Fibroblast of skin of abdomen (primary cell): ENCODE measurements around the gene MICALL2.

Source experiments
- DNase-seq: peaks from one replicate; pipeline ENCODE4 v3.0.0-alpha.2; 2013

The MICALL2 gene

DNA sequence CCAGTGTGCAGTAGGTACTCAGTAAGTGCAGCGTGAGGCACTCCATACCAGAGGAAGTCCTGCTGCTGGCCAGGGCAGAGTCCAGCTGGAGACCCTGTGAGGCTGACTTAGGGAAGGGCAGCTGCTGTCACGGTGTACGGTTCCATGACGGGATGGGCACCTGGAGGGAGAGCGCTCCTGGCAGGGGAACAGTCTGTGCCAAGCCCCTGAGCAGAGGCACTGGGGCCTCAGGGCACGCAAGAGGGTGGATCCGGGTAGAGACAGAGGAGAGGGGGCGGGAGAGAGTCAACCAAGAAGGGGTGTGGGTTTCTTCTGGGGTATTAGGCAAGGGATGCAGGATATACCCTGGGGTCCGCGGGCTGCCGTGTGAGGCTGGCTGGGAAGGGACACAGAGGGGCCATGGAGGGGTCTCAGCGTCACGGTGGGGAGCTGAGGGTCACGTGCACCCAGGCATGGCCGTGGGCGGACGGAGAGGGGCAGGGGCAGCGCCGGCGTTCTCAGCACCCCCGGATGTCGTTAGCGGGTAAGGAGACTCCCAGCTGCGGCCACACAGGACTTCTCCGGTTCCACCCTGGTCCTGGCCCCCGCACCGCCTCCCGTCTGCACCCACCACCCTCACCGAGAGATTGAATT lies 70.5 kb downstream of the MICALL2 start:
- DNase-seq: no peak

DNA sequence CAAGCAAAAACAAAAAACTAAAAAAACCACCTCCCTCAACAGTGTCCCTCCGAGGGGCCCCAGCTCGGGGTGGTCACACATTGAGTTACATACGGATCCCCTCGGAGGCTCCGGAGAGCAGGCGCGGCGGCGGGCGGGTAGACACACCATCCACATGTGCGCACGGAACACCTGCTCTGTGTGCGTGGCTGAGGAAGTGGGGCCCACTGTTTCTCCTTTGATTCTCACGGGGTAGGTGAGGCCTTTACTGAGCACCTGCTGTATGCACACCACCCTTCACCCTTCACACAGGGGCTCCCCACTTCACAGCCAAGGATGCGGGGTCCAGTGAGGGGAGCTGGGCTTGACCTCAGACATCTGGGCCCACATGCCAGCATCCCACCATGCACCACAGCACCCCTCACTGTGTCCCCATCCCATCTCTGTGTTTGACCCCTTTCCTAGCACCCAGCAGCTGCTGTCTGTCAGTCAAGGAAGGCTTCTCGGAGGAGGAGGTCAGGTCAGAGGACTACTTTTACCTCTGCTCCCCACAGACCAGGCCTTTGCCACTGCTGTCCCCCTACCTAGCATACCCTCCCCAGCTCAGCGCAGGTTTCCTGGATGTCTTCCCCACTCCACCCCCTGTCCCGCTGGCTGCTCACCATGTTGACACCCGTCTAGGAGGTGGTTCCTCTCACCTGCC lies 71.1 kb downstream of the MICALL2 start:
- no peak for DNase-seq

DNA sequence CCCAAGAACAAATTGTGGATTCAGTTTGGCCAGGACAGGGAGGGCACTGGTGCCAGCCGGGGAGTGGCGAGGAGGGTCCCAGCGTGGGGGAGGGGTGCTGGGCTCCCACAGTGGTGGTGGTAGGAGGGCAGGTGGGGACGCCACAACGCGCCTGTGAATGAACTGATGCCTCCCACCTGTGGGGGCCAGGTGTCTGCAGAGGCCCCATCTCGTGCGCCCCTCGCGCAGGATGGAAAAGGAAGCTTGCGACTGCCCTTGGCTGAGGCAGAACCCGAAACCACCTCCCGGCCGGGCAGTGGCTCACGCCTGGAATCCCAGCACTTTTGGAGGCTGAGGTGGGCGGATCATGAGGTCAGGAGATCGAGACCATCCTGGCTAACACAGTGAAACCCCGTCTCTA lies 72.0 kb downstream of the MICALL2 start:
- no peak for DNase-seq

DNA sequence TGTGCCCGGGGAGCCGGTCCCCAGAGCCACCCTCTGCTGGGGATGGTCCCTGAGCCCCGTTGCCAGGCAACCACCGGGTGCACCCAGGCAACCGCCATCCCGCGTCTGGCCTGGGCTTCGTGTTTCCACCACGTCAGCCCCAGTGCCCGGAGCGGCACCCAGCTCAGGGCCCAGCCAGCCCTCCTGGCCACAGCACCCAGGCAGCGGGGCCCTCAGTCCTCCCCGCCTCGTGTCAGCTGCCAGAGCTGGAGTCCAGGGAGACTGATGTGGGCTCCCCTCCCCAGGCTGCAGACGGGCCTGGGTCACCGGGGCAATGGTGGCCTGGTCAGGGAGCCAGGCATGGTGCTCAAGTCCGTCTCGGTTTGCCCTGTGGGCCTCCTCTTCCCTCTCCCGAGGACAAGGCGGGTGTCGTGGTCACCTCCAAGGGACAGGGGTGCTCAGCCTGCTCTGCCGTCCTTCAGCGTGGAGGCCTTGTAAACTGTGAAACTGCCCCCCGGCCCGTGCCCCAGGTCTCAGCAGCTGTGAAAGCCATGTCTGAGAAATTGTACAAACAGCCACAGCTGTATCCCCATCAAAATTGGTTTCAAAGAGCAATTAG lies 72.5 kb downstream of the MICALL2 start:
- DNase-seq: no peak

DNA sequence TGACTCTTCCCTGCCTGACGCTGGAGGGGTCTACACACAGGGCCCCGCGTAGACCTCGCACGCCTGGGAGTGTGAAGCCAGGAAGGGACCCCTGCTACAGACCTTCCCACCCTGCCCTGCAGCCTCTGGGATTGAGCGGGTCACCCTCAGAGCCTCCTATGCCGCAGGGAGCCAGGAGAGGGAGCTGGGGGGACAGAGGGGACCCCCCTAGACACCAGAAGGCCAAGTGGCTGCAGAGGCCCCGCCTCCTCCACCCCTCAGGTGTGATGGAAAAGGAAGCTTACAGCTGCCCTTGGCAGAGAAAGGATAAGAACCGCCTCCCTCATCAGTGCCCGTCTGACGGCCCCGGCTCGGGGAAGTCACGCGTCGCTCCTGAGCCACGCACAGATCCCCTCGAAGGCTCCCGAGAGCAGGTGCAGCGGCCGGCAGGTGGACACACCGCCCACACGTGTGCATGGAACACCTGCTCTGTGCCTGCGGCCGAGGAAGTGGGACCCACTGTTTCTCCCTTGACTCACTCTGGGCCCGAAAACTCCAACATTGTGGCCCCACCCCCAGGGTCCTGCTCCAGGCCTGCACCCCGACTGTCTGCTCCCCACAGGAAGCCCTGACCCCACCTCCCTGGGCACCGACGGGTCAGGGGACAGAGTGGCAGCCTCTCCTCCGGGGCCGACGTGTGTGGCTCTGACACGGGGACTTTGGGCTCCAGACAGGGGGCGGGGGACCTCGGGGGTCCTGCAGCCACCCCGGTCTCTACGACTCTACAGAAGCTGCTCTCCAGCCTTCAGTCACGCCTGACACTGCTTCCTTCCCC lies 73.3 kb downstream of the MICALL2 start:
- DNase-seq: no peak

DNA sequence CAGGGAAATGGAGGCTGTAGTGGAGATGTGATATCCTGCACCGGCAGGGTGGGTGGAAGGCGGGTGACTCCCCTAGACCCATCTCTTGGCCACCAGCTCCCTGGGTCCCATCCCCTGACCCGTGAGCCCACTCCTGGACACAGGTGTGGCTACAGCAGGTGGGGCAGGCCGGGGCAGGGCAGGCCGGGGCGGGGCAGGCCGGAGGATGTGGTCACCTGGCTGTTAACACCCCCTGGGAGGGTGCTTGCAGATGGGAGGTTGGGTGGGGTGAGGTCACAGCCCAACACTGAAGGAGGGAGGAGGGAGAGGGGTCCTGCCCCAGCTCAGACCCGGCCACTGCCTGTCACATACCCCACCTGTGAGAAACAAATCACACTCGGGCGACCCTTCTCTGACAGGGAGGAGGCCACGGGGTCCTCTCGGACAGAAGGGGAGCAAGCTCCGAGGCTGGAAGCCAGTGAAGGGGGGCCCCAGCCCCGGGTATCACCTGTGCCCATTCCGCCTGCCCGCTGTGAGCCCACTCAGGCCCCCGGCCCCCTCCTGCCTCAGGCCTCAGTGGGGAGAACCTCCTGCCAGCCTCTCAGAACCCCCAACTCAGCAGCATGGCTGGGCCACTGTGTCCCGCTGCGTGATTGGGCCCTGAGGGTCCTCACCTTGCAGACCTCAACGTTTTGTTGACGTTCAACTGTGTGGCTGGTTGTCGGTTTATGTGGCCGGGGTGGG lies 74.0 kb downstream of the MICALL2 start:
- no peak for DNase-seq
